MM.1S (cell line): ENCODE results near the gene SLC37A2.

Source experiments
- DNase-seq: peaks from one replicate; pipeline ENCODE4 v3.0.0-alpha.2; 2015
- H2AFZ ChIP-seq: fragments of 300-600 bp; sonication (generic); 2 replicates; pipeline ENCODE4 v1.6.0; 2016; ENCODE audit warnings: antibody characterized with exemption, low read length
- H3F3A ChIP-seq: fragments of 300-600 bp; sonication (generic); 2 replicates; pipeline ENCODE4 v1.6.1; 2016; ENCODE audit warnings: mild to moderate bottlenecking, antibody characterized with exemption, low read length, moderate library complexity, mixed read lengths; ENCODE audit not compliant: insufficient read depth
- H3K27ac ChIP-seq: fragments of 300-600 bp; sonication (generic); 2 replicates; pipeline ENCODE4 v1.5.1; 2016; ENCODE audit warnings: mild to moderate bottlenecking, low read length
- H3K27me3 ChIP-seq: fragments of 300-600 bp; sonication (generic); replicated peaks from 2 replicates; pipeline ENCODE4 v1.6.0; 2016; ENCODE audit warnings: low read length; ENCODE audit not compliant: insufficient read depth
- H3K36me3 ChIP-seq: fragments of 300-600 bp; sonication (generic); replicated peaks from 2 replicates; pipeline ENCODE4 v1.6.1; 2016; ENCODE audit warnings: mild to moderate bottlenecking, low read length, mixed read lengths; ENCODE audit not compliant: insufficient read depth
- H3K4me1 ChIP-seq: fragments of 300-600 bp; sonication (generic); 2 replicates; pipeline ENCODE4 v1.6.1; 2016; ENCODE audit warnings: low read length, mixed read lengths
- H3K4me2 ChIP-seq: fragments of 300-600 bp; sonication (generic); 2 replicates; pipeline ENCODE4 v1.6.0; 2016; ENCODE audit warnings: low read depth, low read length
- H3K4me3 ChIP-seq: fragments of 300-600 bp; sonication (generic); 2 replicates; pipeline ENCODE4 v1.5.1; 2016; ENCODE audit warnings: low read length, mixed read lengths
- H3K79me2 ChIP-seq: fragments of 300-600 bp; sonication (generic); 2 replicates; pipeline ENCODE4 v1.6.1; 2016; ENCODE audit warnings: mixed run types, low read length, mixed read lengths
- H3K9ac ChIP-seq: fragments of 300-600 bp; sonication (generic); 2 replicates; pipeline ENCODE4 v1.6.1; 2016; ENCODE audit warnings: low read length, mixed read lengths
- H3K9me2 ChIP-seq: fragments of 300-600 bp; sonication (generic); replicated peaks from 2 replicates; pipeline ENCODE4 v1.6.1; 2016; ENCODE audit warnings: mild to moderate bottlenecking, low read length, mixed read lengths; ENCODE audit not compliant: insufficient read depth
- H3K9me3 ChIP-seq: fragments of 300-600 bp; sonication (generic); replicated peaks from 2 replicates; pipeline ENCODE4 v1.6.1; 2016; ENCODE audit warnings: mild to moderate bottlenecking, low read length, mixed read lengths; ENCODE audit not compliant: insufficient read depth
- H4K20me1 ChIP-seq: fragments of 300-600 bp; sonication (generic); 2 replicates; pipeline ENCODE4 v1.6.1; 2016; ENCODE audit warnings: mild to moderate bottlenecking, low read length, moderate library complexity, mixed read lengths; ENCODE audit not compliant: insufficient read depth
- EZH2 ChIP-seq: fragments of 300-600 bp; sonication (generic); optimal IDR thresholded peaks from 2 replicates; pipeline ENCODE3; 2017; ENCODE audit warnings: low read depth, mild to moderate bottlenecking, antibody characterized with exemption, low read length, mixed read lengths
- EZH2phosphoT487 ChIP-seq: fragments of 300-600 bp; sonication (generic); IDR thresholded peaks from 2 replicates; pipeline ENCODE4 v1.6.1; 2018; ENCODE audit warnings: antibody characterized with exemption, low read length
- TF ChIP-seq, protein P1 (sequence below): fragments of 300-600 bp; sonication (generic); IDR thresholded peaks from 2 replicates; pipeline ENCODE4 v1.5.1; 2016; ENCODE audit warnings: antibody characterized with exemption, low read length, mixed read lengths

Gene SLC37A2

GRCh38 chr11:125092669-125093068 lies 29.6 kb downstream of the SLC37A2 start:
- Histone ChIP-seq H3K4me2 (no peak overlapping the region), H3K9me2 (no peaks in the 10 kb centered on the region), H3F3A (no peaks in the 10 kb centered on the region), H3K4me1 (no peaks in the 10 kb centered on the region), H4K20me1 (no peaks in the 10 kb centered on the region), H3K4me3 (no peak overlapping the region), H3K79me2 (no peaks in the 10 kb centered on the region), H3K36me3 (no peaks in the 10 kb centered on the region), H3K27me3 (no peaks in the 10 kb centered on the region), H3K27ac (no peak overlapping the region), H2AFZ (no peak overlapping the region), H3K9me3 (no peaks in the 10 kb centered on the region), H3K9ac (no peak overlapping the region)
- TF ChIP-seq EZH2phosphoT487 = no peak
- no peak for TF ChIP-seq EZH2
- TF ChIP-seq, protein P1, sequence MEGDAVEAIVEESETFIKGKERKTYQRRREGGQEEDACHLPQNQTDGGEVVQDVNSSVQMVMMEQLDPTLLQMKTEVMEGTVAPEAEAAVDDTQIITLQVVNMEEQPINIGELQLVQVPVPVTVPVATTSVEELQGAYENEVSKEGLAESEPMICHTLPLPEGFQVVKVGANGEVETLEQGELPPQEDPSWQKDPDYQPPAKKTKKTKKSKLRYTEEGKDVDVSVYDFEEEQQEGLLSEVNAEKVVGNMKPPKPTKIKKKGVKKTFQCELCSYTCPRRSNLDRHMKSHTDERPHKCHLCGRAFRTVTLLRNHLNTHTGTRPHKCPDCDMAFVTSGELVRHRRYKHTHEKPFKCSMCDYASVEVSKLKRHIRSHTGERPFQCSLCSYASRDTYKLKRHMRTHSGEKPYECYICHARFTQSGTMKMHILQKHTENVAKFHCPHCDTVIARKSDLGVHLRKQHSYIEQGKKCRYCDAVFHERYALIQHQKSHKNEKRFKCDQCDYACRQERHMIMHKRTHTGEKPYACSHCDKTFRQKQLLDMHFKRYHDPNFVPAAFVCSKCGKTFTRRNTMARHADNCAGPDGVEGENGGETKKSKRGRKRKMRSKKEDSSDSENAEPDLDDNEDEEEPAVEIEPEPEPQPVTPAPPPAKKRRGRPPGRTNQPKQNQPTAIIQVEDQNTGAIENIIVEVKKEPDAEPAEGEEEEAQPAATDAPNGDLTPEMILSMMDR = no peak
- no peak for DNase-seq

DNA sequence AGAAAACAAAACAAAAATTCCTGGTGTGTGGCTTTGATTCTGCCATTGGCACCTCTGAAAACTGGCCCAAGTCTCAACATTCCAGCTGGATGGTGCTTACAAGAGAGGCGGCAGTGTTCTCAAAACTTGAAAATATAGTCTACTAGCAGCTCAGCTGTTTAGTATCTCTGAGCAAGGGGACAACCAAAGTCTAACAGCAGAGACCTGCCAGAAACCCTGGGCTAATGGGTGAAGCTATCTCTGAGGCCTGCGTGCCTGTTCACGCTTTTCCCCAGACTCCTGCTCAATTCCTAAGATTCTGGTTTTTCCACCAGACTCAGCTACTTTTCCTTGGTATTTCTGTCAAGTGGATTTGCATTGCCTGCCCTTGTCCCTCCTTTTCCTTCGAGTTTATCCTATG lies 30.4 kb downstream of the SLC37A2 start:
- H3K4me1 ChIP-seq = no peaks in the 10 kb centered on the region
- TF ChIP-seq, protein P1 = no peak
- no peak for TF ChIP-seq EZH2phosphoT487
- no peak for TF ChIP-seq EZH2
- no peaks in the 10 kb centered on the region for H3K27me3 ChIP-seq
- H3K9me2 ChIP-seq = no peaks in the 10 kb centered on the region
- H2AFZ ChIP-seq = no peak overlapping the region
- no peaks in the 10 kb centered on the region for H3F3A ChIP-seq
- no peaks in the 10 kb centered on the region for H4K20me1 ChIP-seq
- H3K36me3 ChIP-seq = no peaks in the 10 kb centered on the region
- H3K4me3 ChIP-seq = no peak overlapping the region
- H3K27ac ChIP-seq = no peak overlapping the region
- DNase-seq = no peak
- H3K79me2 ChIP-seq = no peaks in the 10 kb centered on the region
- H3K9ac ChIP-seq = no peak overlapping the region
- no peaks in the 10 kb centered on the region for H3K9me3 ChIP-seq
- H3K4me2 ChIP-seq = no peak overlapping the region

- TF ChIP-seq EZH2phosphoT487 = no peak
- H3K79me2 ChIP-seq = no peaks in the 10 kb centered on the region
- no peaks in the 10 kb centered on the region for H3K9me3 ChIP-seq
- no peaks in the 10 kb centered on the region for H3K27me3 ChIP-seq
- H3K36me3 ChIP-seq = no peaks in the 10 kb centered on the region
- no peak overlapping the region for H3K27ac ChIP-seq
- no peaks in the 10 kb centered on the region for H3F3A ChIP-seq
- H2AFZ ChIP-seq = no peak overlapping the region
- DNase-seq = no peak
- H3K9ac ChIP-seq = no peak overlapping the region
- no peaks in the 10 kb centered on the region for H3K4me1 ChIP-seq
- H3K4me2 ChIP-seq = no peak overlapping the region
- H3K9me2 ChIP-seq = no peaks in the 10 kb centered on the region
- H3K4me3 ChIP-seq = no peak overlapping the region
- no peaks in the 10 kb centered on the region for H4K20me1 ChIP-seq
Measured at GRCh38 chr11:125094731-125095130, 31.6 kb downstream of the SLC37A2 start.

DNA sequence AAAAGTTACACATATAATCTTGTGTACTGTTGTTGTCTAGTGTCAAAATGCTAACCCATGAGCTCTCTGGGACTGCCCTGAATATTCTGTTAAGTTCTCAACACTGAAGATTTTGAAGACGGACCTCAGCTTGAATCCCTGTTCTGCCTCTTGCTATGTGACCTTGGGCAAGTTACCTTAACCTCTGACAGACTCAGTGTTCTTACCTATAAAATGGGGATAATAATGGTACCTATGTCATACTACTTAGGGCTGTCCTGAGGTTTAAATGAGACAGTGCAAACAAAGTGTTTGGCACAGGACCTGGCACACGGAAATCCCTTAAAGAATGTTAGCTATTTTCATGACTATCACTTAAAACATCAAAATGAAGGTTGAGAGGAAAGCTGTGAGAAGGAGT lies 37.0 kb downstream of the SLC37A2 start:
- Histone ChIP-seq H3K27me3 (no peaks in the 10 kb centered on the region), H2AFZ (no peak overlapping the region), H3F3A (no peaks in the 10 kb centered on the region), H3K4me3 (no peak overlapping the region), H3K4me1 (peaks cover 1% of the 10 kb centered on the region; the same call in 1 of the 2 replicates), H3K27ac (no peak overlapping the region), H3K4me2 (no peak overlapping the region), H4K20me1 (no peaks in the 10 kb centered on the region), H3K9ac (no peak overlapping the region), H3K79me2 (peaks cover 14% of the 10 kb centered on the region), H3K36me3 (no peaks in the 10 kb centered on the region), H3K9me3 (no peaks in the 10 kb centered on the region), H3K9me2 (no peaks in the 10 kb centered on the region)
- TF ChIP-seq EZH2 (no peak), EZH2phosphoT487 (no peak)
- TF ChIP-seq, protein P1 = no peak
- DNase-seq = no peak
